SW 1271 (cell line): Measurements from ENCODE around the gene SIRT2.
"Not testable (repeated sequence)": the region's sequence is repeated elsewhere in the genome, so short reads cannot be mapped to it uniquely, and the experiment has no call there.

Experiments
- DNase-seq, 2 experiments: peaks; one replicate each; lab custom pipeline; 2025; lab: John Stamatoyannopoulos, UW

The SIRT2 gene

DNA sequence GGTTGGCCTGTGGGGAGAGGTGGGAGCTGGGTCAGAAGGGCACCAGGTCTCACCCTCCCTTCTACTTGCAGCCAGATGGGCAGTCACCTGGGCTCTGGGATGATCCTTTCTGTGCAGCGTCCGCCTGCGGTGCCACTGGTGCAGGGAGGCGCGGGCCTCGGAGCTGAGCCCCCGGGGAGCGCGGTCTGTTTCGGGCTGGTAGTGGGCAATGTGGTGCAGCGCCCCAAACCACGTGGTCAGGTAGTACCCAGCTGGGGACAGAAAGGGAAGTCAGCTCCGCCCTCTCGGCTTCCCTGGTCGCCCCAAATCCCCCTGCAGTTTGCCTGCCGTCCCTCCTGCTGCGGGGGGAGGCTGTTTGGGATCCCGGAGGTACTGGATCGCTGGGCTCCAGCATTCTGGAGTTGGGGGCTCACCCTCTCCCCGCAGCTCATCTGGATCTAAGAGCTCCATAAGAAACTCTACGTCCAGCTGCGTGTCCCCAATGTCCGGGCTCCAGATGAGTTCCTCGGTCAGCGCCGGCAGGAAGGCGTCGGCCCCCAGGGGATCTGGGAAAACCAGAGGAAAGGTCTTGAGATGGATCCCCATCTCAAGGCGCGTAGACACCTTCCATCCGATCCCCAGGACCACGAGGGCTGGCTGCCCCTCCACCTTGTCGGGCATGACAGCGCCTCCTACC is 30.1 kb downstream of the SIRT2 start:
- DNase-seq = no peak

DNA sequence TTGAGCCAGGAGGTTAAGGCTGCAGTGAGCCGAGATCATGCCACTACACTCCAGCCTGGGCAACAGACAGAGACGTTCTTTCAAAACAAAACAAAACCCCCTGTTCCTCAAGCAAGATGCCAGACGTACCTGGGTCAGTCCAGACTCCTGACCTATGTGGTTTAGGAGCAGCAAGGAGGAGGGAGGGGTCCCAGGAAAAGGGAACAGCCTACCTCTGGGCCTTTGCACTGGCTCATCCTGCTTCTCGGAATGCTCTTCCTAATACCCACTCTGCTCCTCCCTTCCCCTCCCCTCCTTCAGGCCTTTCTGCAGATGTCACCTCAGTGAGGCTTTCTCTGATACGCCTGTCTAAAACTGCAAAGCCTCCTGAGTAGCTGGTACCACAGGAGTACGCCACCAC is 30.9 kb downstream of the SIRT2 start:
- no peak for DNase-seq

DNA sequence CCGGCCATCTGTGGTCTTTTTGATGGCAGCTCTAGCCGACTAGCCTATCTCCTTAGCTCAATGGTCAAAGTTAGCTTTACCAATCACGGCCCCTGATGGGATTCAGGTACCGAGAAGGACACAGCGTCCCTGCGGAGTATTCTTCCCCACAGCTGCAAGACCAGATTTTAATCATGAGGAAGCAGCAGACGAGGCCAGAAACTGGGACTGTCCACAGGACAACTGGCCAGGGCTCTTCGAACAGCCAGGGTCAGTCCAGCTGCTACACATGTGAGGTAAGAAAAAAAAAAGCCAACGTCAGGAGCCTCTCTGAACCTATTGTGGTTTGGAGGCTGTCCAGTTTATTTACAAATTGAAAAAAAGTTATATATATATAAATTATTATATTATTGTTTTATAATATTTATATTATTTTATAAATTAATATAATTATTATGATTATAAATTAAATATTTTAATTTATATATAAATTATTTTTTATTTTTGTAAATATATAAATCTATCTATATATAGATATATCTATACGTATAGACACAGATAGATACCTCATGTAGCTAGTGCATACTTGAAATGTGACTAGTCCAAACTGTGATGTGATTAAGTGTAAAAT is 32.1 kb downstream of the SIRT2 start:
- DNase-seq = no peak

GRCh38 chr19:38862321-38863059 is 36.9 kb downstream of the SIRT2 start:
- no peak for DNase-seq

DNA sequence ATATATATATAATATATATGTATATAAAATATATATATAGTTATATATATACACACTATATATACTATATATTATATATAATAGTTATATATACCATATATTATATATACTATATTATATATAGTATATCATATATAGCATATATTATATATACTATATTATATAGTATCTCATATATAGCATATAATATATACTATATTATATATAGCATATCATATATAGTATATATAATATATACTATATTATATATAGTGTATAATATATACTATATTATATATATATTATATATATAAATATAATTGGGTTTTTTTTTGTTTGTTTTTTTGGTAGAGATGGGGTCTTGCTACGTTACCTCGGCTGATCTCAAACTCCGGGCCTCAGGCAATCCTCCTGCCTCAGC is 38.0 kb downstream of the SIRT2 start:
- no peak for DNase-seq

GRCh38 chr19:38859631-38860204 is 39.7 kb downstream of the SIRT2 start:
- DNase-seq = not testable (repeated sequence)

DNA sequence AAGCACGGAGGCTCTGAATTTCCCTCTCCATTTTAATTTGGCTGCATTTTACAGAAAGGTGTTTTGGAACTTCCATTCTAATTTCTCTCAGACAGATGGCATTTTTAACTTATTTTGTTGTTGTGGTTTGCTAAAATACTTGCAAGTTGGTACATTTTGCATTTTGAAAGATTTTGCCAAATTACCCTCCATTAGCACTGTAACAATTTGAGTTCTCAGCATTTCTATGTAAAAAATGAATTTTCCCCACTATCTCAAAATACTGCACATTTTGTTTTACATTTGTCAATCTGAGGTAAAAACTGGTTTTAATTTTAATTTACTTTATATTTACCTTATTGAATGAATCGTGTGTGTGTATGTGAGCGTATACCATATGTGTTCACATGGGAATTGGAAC is 42.6 kb downstream of the SIRT2 start:
- DNase-seq = no peak

DNA sequence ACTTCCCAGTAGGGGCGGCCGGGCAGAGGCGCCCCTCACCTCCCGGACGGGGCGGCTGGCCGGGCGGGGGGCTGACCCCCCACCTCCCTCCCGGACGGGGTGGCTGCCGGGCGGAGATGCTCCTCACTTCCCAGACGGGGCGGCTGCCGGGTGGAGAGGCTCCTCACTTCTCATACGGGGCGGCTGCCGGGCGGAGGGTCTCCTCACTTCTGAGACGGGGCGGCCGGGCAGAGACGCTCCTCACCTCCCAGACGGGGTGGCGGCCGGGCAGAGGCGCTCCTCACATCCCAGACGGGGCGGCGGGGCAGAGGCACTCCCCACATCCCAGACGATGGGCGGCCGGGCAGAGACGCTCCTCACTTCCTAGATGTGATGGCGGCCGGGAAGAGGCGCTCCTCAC is 43.7 kb downstream of the SIRT2 start:
- not testable (repeated sequence) for DNase-seq

- DNase-seq = not testable (repeated sequence)
Observed at GRCh38 chr19:38854961-38855360, 44.5 kb downstream of the SIRT2 start.

DNA sequence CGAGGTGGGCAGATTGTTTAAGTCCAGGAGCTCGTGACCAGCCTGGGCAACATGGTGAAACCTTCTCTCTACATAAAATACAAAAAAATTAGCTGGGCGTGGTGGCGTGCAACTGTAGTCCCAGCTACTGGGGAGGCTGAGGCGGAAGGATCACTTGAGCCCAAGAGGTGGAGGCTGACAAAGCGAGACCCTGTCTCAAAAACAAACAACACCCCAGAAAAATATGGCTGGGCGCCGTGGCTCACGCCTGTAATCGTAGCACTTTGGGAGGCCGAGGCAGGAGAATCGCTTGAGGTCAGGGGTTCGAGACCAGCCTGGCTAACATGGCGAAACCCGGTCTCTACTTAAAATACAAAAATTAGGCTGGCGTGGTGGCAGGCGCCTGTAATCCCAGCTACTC is 46.2 kb downstream of the SIRT2 start:
- no peak for DNase-seq

DNA sequence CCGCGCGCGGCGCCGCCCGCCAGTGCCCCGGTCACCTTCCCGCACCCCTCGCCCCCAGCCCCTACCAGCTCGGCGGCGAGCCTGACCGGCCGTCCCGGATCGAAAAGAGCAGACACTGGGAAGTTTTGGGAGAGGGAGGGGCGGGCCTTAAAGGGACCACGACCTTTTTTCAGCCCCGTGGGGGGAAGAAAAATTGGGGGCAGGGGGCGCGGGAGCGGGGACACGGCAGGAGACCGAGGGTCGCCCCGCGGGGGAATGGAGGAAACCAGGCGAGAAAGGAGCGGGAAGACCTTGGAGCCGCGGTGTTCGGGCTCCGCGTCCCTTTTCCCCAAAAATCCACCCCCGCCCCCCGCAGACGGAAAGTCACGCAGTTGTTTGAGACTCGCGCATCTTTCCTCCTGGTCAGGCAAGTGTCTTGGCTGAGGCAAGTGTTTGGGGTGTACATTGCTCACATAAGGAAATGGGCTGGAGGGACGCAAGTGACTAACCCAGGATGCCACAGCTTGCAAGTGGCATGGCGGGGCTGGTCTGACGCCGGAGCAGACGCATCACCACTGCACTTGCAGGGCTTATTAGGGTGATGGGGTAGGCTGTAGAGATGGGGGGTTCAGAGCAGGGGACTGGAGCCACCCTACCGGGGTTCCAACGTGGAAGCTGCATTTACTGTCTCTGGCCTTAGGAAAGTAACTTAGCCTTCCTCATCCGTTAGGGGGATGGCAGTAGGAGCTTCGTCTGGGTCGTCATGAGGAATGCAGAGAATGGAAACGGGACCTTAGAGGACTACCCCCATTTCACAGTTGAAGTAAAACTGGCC is 47.0 kb downstream of the SIRT2 start:
- peak; percentile 17 to 62 for DNase-seq

DNA sequence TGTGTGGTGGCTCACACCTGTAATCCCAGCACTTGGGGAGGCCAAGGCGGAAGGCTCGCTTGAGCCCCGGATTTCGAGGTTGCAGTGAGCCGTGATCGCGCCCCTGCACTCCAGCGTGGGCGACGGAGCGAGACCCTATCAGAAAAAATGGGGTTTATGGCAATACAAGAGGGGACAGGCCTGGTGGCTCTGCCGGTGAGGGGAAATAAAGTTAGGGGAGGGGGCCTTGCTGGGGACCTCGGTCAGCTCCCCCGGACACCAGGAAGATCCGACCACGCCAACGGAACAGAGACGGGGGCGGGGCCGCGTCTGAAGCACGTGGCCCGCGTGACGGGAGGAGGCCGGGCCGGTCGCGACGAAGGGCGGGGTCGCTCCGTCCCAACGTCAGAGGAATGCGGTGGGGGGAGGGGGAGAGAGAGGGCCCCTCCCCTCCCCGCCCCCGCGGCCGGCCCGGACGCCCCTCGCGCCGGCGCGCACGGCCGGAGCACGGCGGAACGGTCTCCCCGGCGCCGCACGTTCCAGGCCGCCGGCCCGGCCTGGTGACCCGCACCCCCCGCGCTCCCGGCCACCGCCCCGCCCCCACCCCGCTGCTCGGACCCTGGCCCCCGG is 47.7 kb downstream of the SIRT2 start:
- DNase-seq = peak; percentile 49 to 80

GRCh38 chr19:38850976-38851621 is 48.3 kb downstream of the SIRT2 start:
- DNase-seq = no peak

DNA sequence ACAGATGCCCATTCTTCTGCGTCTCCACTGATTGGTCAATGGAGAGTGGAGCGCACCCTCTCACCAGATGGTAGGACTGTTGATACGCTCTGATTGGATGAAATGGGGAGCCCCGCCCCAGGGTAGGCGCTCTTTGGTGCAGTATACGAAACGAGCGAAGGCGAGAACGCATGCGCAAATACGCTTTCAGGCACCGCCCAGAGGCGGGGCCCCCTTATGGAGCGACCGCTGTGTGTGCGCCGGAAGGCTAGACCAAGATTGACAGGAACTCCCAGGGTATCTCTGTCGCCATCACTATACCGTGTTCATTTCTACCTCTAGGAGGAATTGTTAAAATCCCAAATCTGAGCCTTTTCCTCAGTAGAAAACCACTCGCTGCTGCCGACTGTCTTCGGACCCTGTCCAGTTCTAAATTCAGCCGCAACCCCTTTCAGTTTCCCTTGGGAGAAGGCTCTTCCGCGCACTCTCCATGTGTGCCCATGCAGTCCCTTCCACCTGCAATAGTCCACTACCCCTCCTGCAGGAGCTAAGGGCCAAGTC is 48.9 kb downstream of the SIRT2 start:
- no peak for DNase-seq

DNA sequence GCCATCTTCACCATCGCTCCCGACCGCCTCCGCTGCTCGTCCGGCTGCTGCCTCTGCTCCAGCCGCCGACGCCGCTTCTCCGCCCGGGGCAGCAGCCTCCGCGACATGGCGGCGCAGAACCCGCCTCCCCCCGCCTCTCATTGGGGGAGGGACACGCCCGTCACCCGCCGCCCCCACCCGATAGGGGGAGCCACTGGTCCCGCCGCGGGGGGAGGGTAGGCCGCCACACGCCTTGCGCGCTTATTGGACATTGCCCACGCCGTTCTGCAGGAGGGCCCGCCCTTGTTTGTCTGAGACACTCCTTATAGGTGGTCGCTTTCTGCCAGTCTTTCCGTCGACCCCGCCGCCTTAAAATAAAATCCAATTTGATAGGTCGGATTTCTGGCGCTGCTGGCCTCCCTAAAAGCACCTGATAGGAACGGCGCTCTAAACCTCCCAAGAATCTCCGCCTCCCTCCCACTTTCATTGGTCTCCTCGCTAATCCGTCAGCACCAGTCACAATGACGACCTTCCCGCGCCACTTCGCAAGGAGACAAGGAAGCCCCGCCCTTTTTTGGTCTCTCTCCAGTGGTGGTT is 49.5 kb downstream of the SIRT2 start, which contains the start of gene HNRNPL:
Gene HNRNPL, minus strand, starts transcription at position 127 of the 576 bp plus-strand sequence. Its CDS starts 20 bp downstream, at position 107.
- DNase-seq = peak; percentile 99

- peak; percentile 58 to 80 for DNase-seq
Observed at GRCh38 chr19:38849147-38849859, 50.1 kb downstream of the SIRT2 start.

DNA sequence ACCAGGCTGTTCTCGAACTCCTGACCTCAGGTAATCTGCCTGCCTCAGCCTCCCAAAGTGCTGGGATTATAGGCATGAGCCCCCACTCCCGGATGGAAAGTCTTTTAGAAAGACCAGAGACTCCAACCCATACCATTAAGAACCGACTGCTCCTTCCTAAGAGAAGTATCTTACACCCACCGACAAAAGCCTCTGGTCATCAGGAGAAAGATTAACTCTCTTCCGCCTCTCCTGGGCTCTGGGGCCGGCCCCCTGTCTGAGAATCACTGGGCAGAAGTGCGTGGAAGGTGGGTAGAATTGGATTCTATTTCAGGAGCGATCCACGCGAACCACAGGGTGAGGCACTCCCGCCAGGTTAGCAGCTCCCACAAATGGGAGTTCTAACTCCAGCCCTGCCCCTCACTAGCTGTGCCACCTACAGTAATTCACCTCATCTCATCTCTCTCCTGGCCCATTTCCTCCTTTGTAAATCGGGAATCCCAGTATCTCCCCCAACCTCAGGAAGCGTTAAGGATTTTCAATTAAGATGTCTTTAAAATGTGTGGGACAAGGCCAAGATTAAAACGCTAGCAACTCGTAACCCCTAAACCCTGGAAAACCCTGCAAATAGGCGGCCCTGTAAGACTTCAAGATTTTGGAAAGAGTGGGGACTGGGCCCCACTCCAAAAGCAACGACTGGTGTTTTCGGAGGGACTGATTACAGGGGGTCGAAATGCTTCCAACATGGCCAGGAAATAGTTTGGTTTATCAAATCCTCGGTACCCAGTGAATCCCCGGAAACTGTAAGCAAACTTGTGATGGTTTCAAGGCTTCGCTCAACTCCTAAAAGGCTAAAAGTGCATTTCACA is 50.9 kb downstream of the SIRT2 start:
- no peak for DNase-seq

DNA sequence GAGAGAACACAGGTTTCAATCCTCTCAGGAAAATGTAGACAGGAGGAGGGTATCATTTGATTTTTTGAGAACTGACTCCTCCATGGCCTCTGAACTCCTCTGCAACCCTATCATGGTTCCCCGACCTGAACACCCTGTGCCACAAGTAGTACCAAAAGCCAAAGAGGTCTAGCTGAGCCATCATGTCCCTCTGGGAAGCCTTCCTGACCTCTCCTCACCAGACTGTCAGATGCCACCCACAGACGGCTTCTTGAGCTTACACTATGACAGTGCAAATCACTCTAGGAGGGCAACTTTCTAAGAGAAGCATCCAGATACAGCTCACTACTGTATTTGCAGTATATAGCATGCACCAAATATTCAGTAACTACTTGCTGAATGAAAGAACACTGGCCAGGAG is 53.3 kb downstream of the SIRT2 start:
- DNase-seq = no peak
